Mesendoderm (in vitro differentiated cells): ENCODE data around the gene SEL1L.

Experiments
- DNase-seq: peaks from one replicate; pipeline ENCODE4 v3.0.0; 2013
- H2AK5ac ChIP-seq: 2 replicates; pipeline ENCODE4 v1.6.1; 2013; ENCODE audit warnings: low read length, inconsistent platforms
- H2BK120ac ChIP-seq: 2 replicates; pipeline ENCODE4 v1.6.1; 2013; ENCODE audit warnings: low read depth, mild to moderate bottlenecking, low read length, moderate library complexity, mixed read lengths
- H2BK15ac ChIP-seq: replicated peaks from 2 replicates; pipeline ENCODE4 v1.6.1; 2013; ENCODE audit warnings: low read depth, mild to moderate bottlenecking, moderate library complexity
- H2BK5ac ChIP-seq: 2 replicates; pipeline ENCODE4 v1.6.1; 2013; ENCODE audit warnings: low read length, inconsistent platforms
- H3K18ac ChIP-seq: 2 replicates; pipeline ENCODE4 v1.6.1; 2013; ENCODE audit warnings: mild to moderate bottlenecking, low read length, mixed read lengths
- H3K23ac ChIP-seq: one replicate; pipeline ENCODE4 v1.6.1; 2013; ENCODE audit warnings: low read length
- H3K27ac ChIP-seq: 2 replicates; pipeline ENCODE4 v1.5.1; 2013; ENCODE audit warnings: low read depth, mild to moderate bottlenecking, inconsistent platforms, low read length, moderate library complexity
- H3K27me3 ChIP-seq: 2 replicates; pipeline ENCODE4 v1.6.1; 2013; ENCODE audit warnings: low read length, control low read depth, mild to moderate bottlenecking, inconsistent platforms; ENCODE audit not compliant: insufficient read depth, poor library complexity
- H3K36me3 ChIP-seq: 2 replicates; pipeline ENCODE4 v1.6.1; 2013; ENCODE audit warnings: low read length, inconsistent platforms; ENCODE audit not compliant: control insufficient read depth, insufficient read depth
- H3K4ac ChIP-seq: one replicate; pipeline ENCODE4 v1.6.1; 2013; ENCODE audit warnings: low read depth, mild to moderate bottlenecking, low read length, moderate library complexity
- H3K4me1 ChIP-seq: 2 replicates; pipeline ENCODE4 v1.6.1; 2013; ENCODE audit warnings: low read depth, low read length, inconsistent platforms; ENCODE audit not compliant: control insufficient read depth
- H3K4me2 ChIP-seq: 2 replicates; pipeline ENCODE4 v1.6.1; 2013; ENCODE audit warnings: low read length
- H3K4me3 ChIP-seq: 2 replicates; pipeline ENCODE4 v1.5.1; 2013; ENCODE audit warnings: mild to moderate bottlenecking, low read length
- H3K56ac ChIP-seq: one replicate; pipeline ENCODE4 v1.6.1; 2013; ENCODE audit warnings: low read length
- H3K79me1 ChIP-seq: 2 replicates; pipeline ENCODE4 v1.6.1; 2013; ENCODE audit warnings: low read length, inconsistent platforms
- H3K79me2 ChIP-seq: 2 replicates; pipeline ENCODE4 v1.6.1; 2013; ENCODE audit warnings: mild to moderate bottlenecking, low read length; ENCODE audit not compliant: control insufficient read depth, insufficient read depth
- H3K9ac ChIP-seq: 2 replicates; pipeline ENCODE4 v1.6.1; 2013; ENCODE audit warnings: low read length, inconsistent platforms
- H4K5ac ChIP-seq: one replicate; pipeline ENCODE4 v1.6.1; 2013; ENCODE audit warnings: low read length
- H4K8ac ChIP-seq: one replicate; pipeline ENCODE4 v1.6.1; 2013; ENCODE audit warnings: low read depth, mild to moderate bottlenecking, control low read depth, low read length, moderate library complexity
- WGBS: extraction: QIAGEN DNeasy Blood & Tissue Kit; methylation state at CpG from one replicate; pipeline ENCODE4 v1.1.7; 2013; ENCODE audit warnings: low lambda C conversion rate, missing lambda C conversion rate; ENCODE audit not compliant: insufficient coverage; ENCODE audit errors: extremely low coverage; 5-methylcytosine and 5-hydroxymethylcytosine counted together

SEL1L gene

GRCh38 chr14:81450976-81451375 is 82.7 kb downstream of the SEL1L start:
- Histone ChIP-seq H3K4me3 (no peak overlapping the region), H4K8ac (no peak overlapping the region)
- WGBS = no CpG with 5 or more reads among the region's 3 CpGs

GRCh38 chr14:81450100-81450531 is 83.5 kb downstream of the SEL1L start:
- no peak overlapping the region for H3K4me3 ChIP-seq
- DNase-seq = peak; percentile 90
- WGBS = no CpG with 5 or more reads among the region's 10 CpGs
- no peaks in the 10 kb centered on the region for H3K4me1 ChIP-seq
- no peak overlapping the region for H3K23ac ChIP-seq
- H2AK5ac ChIP-seq = no peak overlapping the region
- H4K8ac ChIP-seq = no peak overlapping the region
- no peaks in the 10 kb centered on the region for H3K27me3 ChIP-seq
- H3K27ac ChIP-seq = no peak overlapping the region
- H4K5ac ChIP-seq = no peak overlapping the region
- H3K79me2 ChIP-seq = no peaks in the 10 kb centered on the region
- H3K18ac ChIP-seq = no peak overlapping the region
- H3K9ac ChIP-seq = no peak overlapping the region
- H3K36me3 ChIP-seq = no peaks in the 10 kb centered on the region
- H3K56ac ChIP-seq = no peak overlapping the region
- H2BK5ac ChIP-seq = no peak overlapping the region
- H3K79me1 ChIP-seq = no peaks in the 10 kb centered on the region
- H3K4ac ChIP-seq = no peak overlapping the region
- H2BK120ac ChIP-seq = no peak overlapping the region
- H3K4me2 ChIP-seq = no peak overlapping the region
- H2BK15ac ChIP-seq = no peak overlapping the region

More at GRCh38 chr14:81450976-81451375, 82.7 kb downstream of the SEL1L start:
- no peak overlapping the region for H2BK120ac ChIP-seq
- H3K79me1 ChIP-seq = no peaks in the 10 kb centered on the region
- no peak overlapping the region for H3K27ac ChIP-seq
- no peak overlapping the region for H2BK15ac ChIP-seq
- no peaks in the 10 kb centered on the region for H3K4me1 ChIP-seq
- H3K79me2 ChIP-seq = no peaks in the 10 kb centered on the region
- H2BK5ac ChIP-seq = no peak overlapping the region
- H4K5ac ChIP-seq = no peak overlapping the region
- no peak overlapping the region for H2AK5ac ChIP-seq
- no peak overlapping the region for H3K4me2 ChIP-seq
- H3K23ac ChIP-seq = no peak overlapping the region
- no peaks in the 10 kb centered on the region for H3K27me3 ChIP-seq
- no peaks in the 10 kb centered on the region for H3K36me3 ChIP-seq
- H3K18ac ChIP-seq = no peak overlapping the region
- H3K9ac ChIP-seq = no peak overlapping the region
- H3K4ac ChIP-seq = no peak overlapping the region
- H3K56ac ChIP-seq = no peak overlapping the region
- DNase-seq = no peak

GRCh38 chr14:81449576-81449975 is 84.1 kb downstream of the SEL1L start:
- Histone ChIP-seq H2BK15ac (no peak overlapping the region), H3K9ac (no peak overlapping the region), H2BK120ac (no peak overlapping the region), H3K27me3 (no peaks in the 10 kb centered on the region), H3K79me2 (no peaks in the 10 kb centered on the region), H3K4ac (no peak overlapping the region), H3K4me1 (no peaks in the 10 kb centered on the region), H4K8ac (no peak overlapping the region), H3K56ac (no peak overlapping the region), H3K4me2 (no peak overlapping the region), H3K36me3 (no peaks in the 10 kb centered on the region), H2BK5ac (no peak overlapping the region), H3K79me1 (no peaks in the 10 kb centered on the region), H3K23ac (no peak overlapping the region), H3K18ac (no peak overlapping the region), H4K5ac (no peak overlapping the region), H3K27ac (no peak overlapping the region), H3K4me3 (no peak overlapping the region), H2AK5ac (no peak overlapping the region)
- DNase-seq = peak; percentile 40
- WGBS = no CpG with 5 or more reads among the region's 6 CpGs

- no peak overlapping the region for H3K9ac ChIP-seq
- H3K4me1 ChIP-seq = no peaks in the 10 kb centered on the region
- no peaks in the 10 kb centered on the region for H3K79me2 ChIP-seq
- no peaks in the 10 kb centered on the region for H3K27me3 ChIP-seq
- no peak overlapping the region for H3K4me3 ChIP-seq
- H3K27ac ChIP-seq = no peak overlapping the region
- no CpG with 5 or more reads among the region's 4 CpGs for WGBS
- no peak overlapping the region for H4K5ac ChIP-seq
- no peak overlapping the region for H2AK5ac ChIP-seq
- no peak for DNase-seq
- no peak overlapping the region for H3K4ac ChIP-seq
- H3K56ac ChIP-seq = no peak overlapping the region
- no peak overlapping the region for H2BK15ac ChIP-seq
- no peak overlapping the region for H2BK5ac ChIP-seq
- H3K4me2 ChIP-seq = no peak overlapping the region
- H3K79me1 ChIP-seq = no peaks in the 10 kb centered on the region
- H4K8ac ChIP-seq = no peak overlapping the region
- no peak overlapping the region for H2BK120ac ChIP-seq
- H3K23ac ChIP-seq = no peak overlapping the region
- no peak overlapping the region for H3K18ac ChIP-seq
- H3K36me3 ChIP-seq = no peaks in the 10 kb centered on the region
Measured at GRCh38 chr14:81449114-81449513, 84.5 kb downstream of the SEL1L start.

GRCh38 chr14:81447021-81447764 is 86.5 kb downstream of the SEL1L start:
- DNase-seq = no peak
- H2BK5ac ChIP-seq = no peak overlapping the region
- H2AK5ac ChIP-seq = no peak overlapping the region
- H3K36me3 ChIP-seq = no peaks in the 10 kb centered on the region
- no peak overlapping the region for H3K27ac ChIP-seq
- H4K8ac ChIP-seq = no peak overlapping the region
- H3K18ac ChIP-seq = no peak overlapping the region
- H3K4me3 ChIP-seq = no peak overlapping the region
- H3K27me3 ChIP-seq = no peaks in the 10 kb centered on the region
- no peak overlapping the region for H2BK15ac ChIP-seq
- H3K79me2 ChIP-seq = no peaks in the 10 kb centered on the region
- H2BK120ac ChIP-seq = no peak overlapping the region
- no peak overlapping the region for H3K56ac ChIP-seq
- H3K4me1 ChIP-seq = no peaks in the 10 kb centered on the region
- H4K5ac ChIP-seq = no peak overlapping the region
- H3K4ac ChIP-seq = no peak overlapping the region
- no peak overlapping the region for H3K4me2 ChIP-seq
- H3K23ac ChIP-seq = no peak overlapping the region
- no peaks in the 10 kb centered on the region for H3K79me1 ChIP-seq
- no CpG with 5 or more reads among the region's 3 CpGs for WGBS
- H3K9ac ChIP-seq = no peak overlapping the region
